Stomach (tissue), 9 donors: ENCODE data around the gene DNPEP. TPM values are rescaled to one million over a fixed set of nuclear protein-coding genes. Genes with fewer than 3 reads are reported as not detected.
A peak's percentile ranks its signal among the peaks of the same experiment; 100 is the strongest.

Source experiments
- DNase-seq, 2 donors: peaks; one replicate each; pipeline versions ENCODE4 v3.0.0 to v3.0.0-alpha.2; 2013 to 2019
- H3K27ac ChIP-seq, 5 donors: fragments of 200-600 bp in 4 of 5; sonication (generic) in 4 of 5; one replicate each; pipeline ENCODE4 v1.5.1; 2013 to 2019; ENCODE audit warnings: mild to moderate bottlenecking in 1 of 5, moderate library complexity in 1 of 5
- H3K27me3 ChIP-seq, 3 donors: fragments of 200-600 bp; sonication (generic); one replicate each; pipeline ENCODE4 v1.5.1; 2017 to 2019; ENCODE audit warnings: mixed run types in 1 of 3
- H3K36me3 ChIP-seq, 4 donors: fragments of 200-600 bp; sonication (generic); 1 replicate in 3 of 4; 2 replicates in 1 of 4; pipeline ENCODE4 v1.5.1; 2016 to 2019
- H3K4me1 ChIP-seq, 4 donors: fragments of 200-600 bp; sonication (generic); one replicate each; pipeline ENCODE4 v1.5.1; 2016 to 2019
- H3K4me3 ChIP-seq, 4 donors: fragments of 200-600 bp; sonication (generic) in 3 of 4; one replicate each; pipeline ENCODE4 v1.5.1; 2016 to 2019; ENCODE audit warnings: mild to moderate bottlenecking in 1 of 4
- H3K9me3 ChIP-seq, 4 donors: fragments of 200-600 bp; sonication (generic); one replicate each; pipeline ENCODE4 v1.5.1; 2016 to 2019
- EP300 ChIP-seq: sonication (generic); formaldehyde crosslinking; IDR thresholded peaks from one replicate; pipeline ENCODE4 v1.6.1; 2017; ENCODE audit warnings: antibody characterized with exemption
- POLR2A ChIP-seq, 4 donors: fragments of 450-650 bp; IDR thresholded peaks; one replicate each; pipeline ENCODE4 v1.6.1; 2016; ENCODE audit warnings: antibody characterized with exemption in 4 of 4, control low read depth in 2 of 4, mild to moderate bottlenecking in 1 of 4, moderate library complexity in 1 of 4
- POLR2AphosphoS5 ChIP-seq, 3 donors: sonication (generic); formaldehyde crosslinking; IDR thresholded peaks; one replicate each; pipeline ENCODE4 v1.6.1; 2016; ENCODE audit warnings: antibody characterized with exemption in 3 of 3
- WGBS, 5 donors: extraction: QIAGEN DNeasy Blood & Tissue Kit in 3 of 5; methylation state at CpG; one replicate each; pipeline versions ENCODE4 v1.1.5 to v1.1.7; 2013 to 2018; 5-methylcytosine and 5-hydroxymethylcytosine counted together
- intact Hi-C: fragments of 100-400 bp; cut with DNase I; formaldehyde crosslinking; loops from one replicate; pipeline ENCODE4 v1.15.1; 2023; ENCODE audit warnings: low total_unique reads
- polyA plus RNA-seq, 3 donors: library from polyadenylated mRNA; stranded (reverse); fragments of 200-250 nt; gene quantifications; one replicate each; pipeline ENCODE4 v1.2.3, GENCODE V29; 2013
- total RNA-seq, 5 donors: library from RNA; depleted of rRNA; stranded (reverse); fragments of >200 nt; gene quantifications; one replicate each; pipeline versions ENCODE4 v1.1.0 to v1.2.3, GENCODE V29; 2014 to 2016
- TF ChIP-seq, protein P1 (sequence below), 7 experiments: fragments of 450-650 bp in 4 of 7; fragments of 200-600 bp in 3 of 7; sonication (generic) in 3 of 7; IDR thresholded peaks; one replicate each; pipeline ENCODE4 v1.5.1; 2016 to 2019; ENCODE audit warnings: antibody characterized with exemption in 7 of 7, control low read depth in 2 of 7, mild to moderate bottlenecking in 1 of 7
- donor health status: healthy with polysubstance abuse.
- donor health status: Bipolar disorder and iron deficiency.
- donor health status: healthy.

The DNPEP gene
- total and polyA plus RNA-seq, 8 donors: 32.7 to 147 (median 82.2) TPM

DNA sequence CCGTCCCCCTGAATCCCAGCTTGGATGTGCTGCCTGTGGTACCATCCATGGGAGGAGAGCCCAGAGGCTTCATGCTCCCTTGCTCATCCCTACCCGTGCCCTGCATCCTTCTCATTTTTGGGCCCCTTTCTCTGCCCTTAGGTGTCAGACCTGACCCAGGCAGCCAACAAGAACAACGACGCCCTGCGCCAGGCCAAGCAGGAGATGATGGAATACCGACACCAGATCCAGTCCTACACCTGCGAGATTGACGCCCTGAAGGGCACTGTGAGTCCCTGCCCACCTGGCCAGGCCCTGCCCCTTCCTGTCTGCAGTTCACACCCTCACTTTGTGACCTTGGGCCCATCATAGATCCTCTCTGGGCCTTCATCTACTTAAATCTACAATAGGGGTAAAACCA is 33.0 kb upstream of the DNPEP start:
- no peak for TF ChIP-seq POLR2AphosphoS5 (IDR thresholded peaks at IDR 0.05)
- no peak for TF ChIP-seq EP300
- TF ChIP-seq, protein P1, sequence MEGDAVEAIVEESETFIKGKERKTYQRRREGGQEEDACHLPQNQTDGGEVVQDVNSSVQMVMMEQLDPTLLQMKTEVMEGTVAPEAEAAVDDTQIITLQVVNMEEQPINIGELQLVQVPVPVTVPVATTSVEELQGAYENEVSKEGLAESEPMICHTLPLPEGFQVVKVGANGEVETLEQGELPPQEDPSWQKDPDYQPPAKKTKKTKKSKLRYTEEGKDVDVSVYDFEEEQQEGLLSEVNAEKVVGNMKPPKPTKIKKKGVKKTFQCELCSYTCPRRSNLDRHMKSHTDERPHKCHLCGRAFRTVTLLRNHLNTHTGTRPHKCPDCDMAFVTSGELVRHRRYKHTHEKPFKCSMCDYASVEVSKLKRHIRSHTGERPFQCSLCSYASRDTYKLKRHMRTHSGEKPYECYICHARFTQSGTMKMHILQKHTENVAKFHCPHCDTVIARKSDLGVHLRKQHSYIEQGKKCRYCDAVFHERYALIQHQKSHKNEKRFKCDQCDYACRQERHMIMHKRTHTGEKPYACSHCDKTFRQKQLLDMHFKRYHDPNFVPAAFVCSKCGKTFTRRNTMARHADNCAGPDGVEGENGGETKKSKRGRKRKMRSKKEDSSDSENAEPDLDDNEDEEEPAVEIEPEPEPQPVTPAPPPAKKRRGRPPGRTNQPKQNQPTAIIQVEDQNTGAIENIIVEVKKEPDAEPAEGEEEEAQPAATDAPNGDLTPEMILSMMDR (IDR thresholded peaks at IDR 0.05): no peak
- TF ChIP-seq POLR2A (IDR thresholded peaks at IDR 0.05): no peak
- peak in 1 of 2 donors; percentile 2 for DNase-seq
- Histone ChIP-seq H3K27me3 (peaks cover 0 to 55% (median 36%) of the 10 kb centered on the region in 3 donors), H3K27ac (peak overlapping the region in 3 of 5 donors; percentile 81 to 91 (median 85)), H3K9me3 (no peaks in the 10 kb centered on the region), H3K36me3 (peaks cover 0 to 31% (median 8%) of the 10 kb centered on the region in 4 donors), H3K4me1 (peaks cover 8 to 27% (median 15%) of the 10 kb centered on the region in 4 donors), H3K4me3 (peak overlapping the region; percentile 41 to 60 (median 51))
- WGBS, 5 donors: 70 to 89% (median 88%) methylated on average over 8 of the region's 8 CpGs
- intact Hi-C loops: no loop called here

DNA sequence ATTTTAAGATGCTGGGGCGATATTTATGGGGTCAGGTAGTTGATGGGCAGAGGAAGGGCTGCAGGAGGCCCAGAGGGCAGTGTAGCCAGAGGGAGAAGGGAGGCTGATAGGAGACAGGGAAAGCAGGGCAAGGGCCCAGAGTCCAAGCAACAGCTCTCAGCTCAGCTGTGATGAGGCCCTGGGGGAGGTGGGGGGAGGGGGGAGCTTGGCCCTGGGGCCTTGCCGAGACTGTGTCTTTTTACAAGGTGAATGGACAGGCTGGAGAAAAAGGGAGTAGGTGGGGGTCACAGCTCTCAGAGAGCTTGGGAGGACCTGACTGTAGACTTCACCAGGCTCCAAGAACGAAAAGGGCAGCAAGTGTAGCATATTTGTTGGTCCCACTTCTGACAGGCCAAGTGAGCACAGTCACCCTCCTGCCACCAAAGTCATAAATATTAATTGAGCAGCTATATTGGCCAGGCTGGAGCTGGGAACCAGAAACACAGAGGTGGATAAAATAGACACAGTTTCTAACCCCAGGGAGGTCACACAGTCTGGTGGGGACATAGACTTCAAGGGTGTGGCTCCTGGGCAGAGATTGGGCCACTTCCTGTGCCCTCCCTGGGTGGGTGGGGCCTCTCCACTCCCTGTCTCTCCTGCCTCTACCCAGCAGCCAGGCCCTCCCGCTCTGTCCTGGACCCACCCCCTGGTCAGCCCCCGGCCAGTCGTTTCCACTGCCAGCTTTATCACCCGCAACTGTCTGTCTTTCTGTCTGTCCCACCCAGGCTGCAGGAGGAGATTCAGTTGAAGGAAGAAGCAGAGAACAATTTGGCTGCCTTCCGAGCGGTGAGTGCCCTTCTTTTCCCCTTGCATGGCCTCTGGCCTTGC is 31.9 kb upstream of the DNPEP start:
- intact Hi-C loops: no loop called here
- 61 to 77% (median 67%) methylated on average over 8 to 9 of the region's 9 CpGs for WGBS, 5 donors
- DNase-seq: peak in 1 of 2 donors; percentile 62
- H3K27ac ChIP-seq: peak overlapping the region in 4 of 5 donors; percentile 69 to 91 (median 83)
- H3K9me3 ChIP-seq: no peaks in the 10 kb centered on the region
- peaks cover 0 to 24% (median 4%) of the 10 kb centered on the region in 4 donors for H3K36me3 ChIP-seq
- peaks cover 8 to 27% (median 15%) of the 10 kb centered on the region in 4 donors for H3K4me1 ChIP-seq
- peaks cover 0 to 48% (median 36%) of the 10 kb centered on the region in 3 donors for H3K27me3 ChIP-seq
- H3K4me3 ChIP-seq: peak overlapping the region; percentile 41 to 60 (median 51)
- TF ChIP-seq, protein P1 (IDR thresholded peaks at IDR 0.05): no peak
- TF ChIP-seq POLR2AphosphoS5 (IDR thresholded peaks at IDR 0.05): peak in 1 of 3 donors; percentile 26
- no peak for TF ChIP-seq EP300
- no peak for TF ChIP-seq POLR2A (IDR thresholded peaks at IDR 0.05)

DNA sequence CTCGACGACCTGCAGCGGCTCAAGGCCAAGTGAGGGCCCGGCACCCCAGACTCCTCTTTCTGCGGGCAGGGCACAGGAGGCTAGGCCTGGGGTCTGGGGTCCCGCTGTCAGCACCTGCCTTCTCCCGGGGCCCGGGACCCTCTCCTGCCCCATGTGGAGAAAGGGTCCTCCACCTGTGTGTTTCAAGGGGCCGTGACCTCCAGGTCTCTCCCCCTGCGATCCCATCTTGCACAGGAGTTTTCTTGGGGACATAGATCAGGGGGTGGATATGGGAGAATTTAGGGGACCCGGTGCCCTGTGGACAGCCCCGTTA is 31.3 kb upstream of the DNPEP start:
- H3K4me1 ChIP-seq: peaks cover 8 to 22% (median 15%) of the 10 kb centered on the region in 4 donors
- intact Hi-C loops: no loop called here
- DNase-seq: peak in 1 of 2 donors; percentile 21
- H3K27ac ChIP-seq: peak overlapping the region in 4 of 5 donors; percentile 69 to 91 (median 83)
- H3K4me3 ChIP-seq: peak overlapping the region; percentile 41 to 60 (median 51)
- peaks cover 0 to 24% (median 4%) of the 10 kb centered on the region in 4 donors for H3K36me3 ChIP-seq
- WGBS, 5 donors: 37 to 75% (median 40%) methylated on average over 4 to 12 of the region's 12 CpGs
- H3K27me3 ChIP-seq: peaks cover 0 to 52% (median 36%) of the 10 kb centered on the region in 3 donors
- TF ChIP-seq POLR2AphosphoS5 (IDR thresholded peaks at IDR 0.05): no peak
- H3K9me3 ChIP-seq: no peaks in the 10 kb centered on the region

DNA sequence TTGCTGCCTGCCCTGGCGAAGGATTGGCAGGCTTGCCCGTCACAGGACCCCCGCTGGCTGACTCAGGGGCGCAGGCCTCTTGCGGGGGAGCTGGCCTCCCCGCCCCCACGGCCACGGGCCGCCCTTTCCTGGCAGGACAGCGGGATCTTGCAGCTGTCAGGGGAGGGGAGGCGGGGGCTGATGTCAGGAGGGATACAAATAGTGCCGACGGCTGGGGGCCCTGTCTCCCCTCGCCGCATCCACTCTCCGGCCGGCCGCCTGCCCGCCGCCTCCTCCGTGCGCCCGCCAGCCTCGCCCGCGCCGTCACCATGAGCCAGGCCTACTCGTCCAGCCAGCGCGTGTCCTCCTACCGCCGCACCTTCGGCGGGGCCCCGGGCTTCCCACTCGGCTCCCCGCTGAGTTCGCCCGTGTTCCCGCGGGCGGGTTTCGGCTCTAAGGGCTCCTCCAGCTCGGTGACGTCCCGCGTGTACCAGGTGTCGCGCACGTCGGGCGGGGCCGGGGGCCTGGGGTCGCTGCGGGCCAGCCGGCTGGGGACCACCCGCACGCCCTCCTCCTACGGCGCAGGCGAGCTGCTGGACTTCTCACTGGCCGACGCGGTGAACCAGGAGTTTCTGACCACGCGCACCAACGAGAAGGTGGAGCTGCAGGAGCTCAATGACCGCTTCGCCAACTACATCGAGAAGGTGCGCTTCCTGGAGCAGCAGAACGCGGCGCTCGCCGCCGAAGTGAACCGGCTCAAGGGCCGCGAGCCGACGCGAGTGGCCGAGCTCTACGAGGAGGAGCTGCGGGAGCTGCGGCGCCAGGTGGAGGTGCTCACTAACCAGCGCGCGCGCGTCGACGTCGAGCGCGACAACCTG is 30.7 kb upstream of the DNPEP start, which contains the start of gene DES:
DES (plus strand) TSS at position 223 of the 857 bp plus-strand sequence; CDS start at position 309, 86 bp downstream.
- Histone ChIP-seq H3K27me3 (peaks cover 0 to 52% (median 36%) of the 10 kb centered on the region in 3 donors), H3K4me3 (peak within 1 kb of the TSS; percentile 41 to 60 (median 51)), H3K36me3 (peaks cover 0 to 24% (median 4%) of the 10 kb centered on the region in 4 donors), H3K4me1 (peaks cover 8 to 20% (median 14%) of the 10 kb centered on the region in 4 donors), H3K27ac (peak within 1 kb of the TSS in 4 of 5 donors; percentile 69 to 91 (median 83)), H3K9me3 (no peaks in the 10 kb centered on the region)
- WGBS, 5 donors: 6 to 9% (median 8%) methylated on average over 38 to 98 of the region's 98 CpGs
- intact Hi-C loops: no loop called here
- TF ChIP-seq POLR2AphosphoS5 (IDR thresholded peaks at IDR 0.05): peak; percentile 66 to 89 (median 79)
- TF ChIP-seq EP300: peak; percentile 84
- TF ChIP-seq POLR2A (IDR thresholded peaks at IDR 0.05): no peak
- DNase-seq: peak in 1 of 2 donors; percentile 85
